ENCODE measurements around the gene C1GALT1C1L.

DNA sequence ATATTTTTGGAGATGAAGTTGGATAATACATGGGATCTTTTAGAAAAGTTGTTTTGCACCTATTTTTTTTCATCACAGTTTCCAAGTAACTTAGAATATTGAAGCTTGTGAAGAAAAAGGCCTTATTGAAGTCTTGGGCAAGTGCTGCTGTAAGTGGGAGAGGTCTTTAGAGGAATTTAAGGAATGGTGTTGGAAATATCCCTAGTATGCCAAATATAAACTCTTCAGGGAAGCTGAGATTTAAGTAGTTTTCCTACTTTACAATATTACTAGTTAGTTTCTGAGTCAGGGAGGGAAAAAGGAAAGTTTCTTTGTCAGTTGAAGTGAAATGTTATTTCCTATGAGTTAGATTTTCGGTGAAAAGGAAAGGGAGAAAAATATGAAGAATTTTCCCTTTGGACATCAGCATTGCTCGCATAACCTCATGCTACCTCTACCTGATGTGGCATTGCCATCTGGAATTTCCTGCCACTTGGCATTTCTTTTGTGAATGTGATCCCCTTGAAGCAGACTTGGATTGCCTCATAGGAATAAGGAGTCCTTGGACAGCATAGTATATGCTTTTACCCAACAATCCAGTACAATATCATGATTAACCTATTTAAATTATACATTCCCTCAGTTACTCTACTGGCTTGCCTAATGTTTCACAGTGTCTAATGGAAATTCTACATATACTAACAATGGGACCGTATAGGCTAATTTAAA is 27.1 kb downstream of the C1GALT1C1L start:
- no peak for TF ChIP-seq EZH2 (IDR thresholded peaks at IDR 0.05; ENCODE audit: insufficient read depth, poor library complexity, severe bottlenecking)
- TF ChIP-seq EZH2phosphoT487 (IDR thresholded peaks at IDR 0.05; ENCODE audit: insufficient read depth, low read depth): no peak
